Naive thymus-derived CD4-positive, alpha-beta T cell (primary cell): Measurements from ENCODE around the gene TECTA. TPM values are rescaled to one million over a fixed set of nuclear protein-coding genes. Genes with fewer than 3 reads are reported as not detected.

Source experiments
- ATAC-seq: fragments of 150-1000 bp; cut with Tn5 transposase; 2 replicates; pipeline ENCODE4 v1.10.0; 2021; ENCODE audit warnings: mild to moderate bottlenecking, moderate library complexity
- CTCF ChIA-PET: fragments of 350-600 bp; sonication (Branson Sonifier 250); formaldehyde crosslinking; loops from one replicate; lab custom pipeline; 2021; ENCODE audit warnings: antibody characterized with exemption; lab: Charles Lee
- POLR2A ChIA-PET: fragments of 350-600 bp; sonication (Branson Sonifier 250); formaldehyde crosslinking; loops from one replicate; lab custom pipeline; 2021; ENCODE audit warnings: antibody characterized with exemption, inconsistent platforms; lab: Charles Lee
- DNase-seq, 9 donors: peaks; one replicate each; pipeline versions ENCODE4 v3.0.0 to v3.0.0-alpha.2; 2020 to 2022; ENCODE audit warnings: mixed read lengths in 1 of 9
- H3K27ac ChIP-seq: one replicate; pipeline ENCODE4 v1.7.0; 2013; ENCODE audit warnings: mild to moderate bottlenecking, low read depth, low read length, moderate library complexity
- H3K27me3 ChIP-seq, 2 donors: one replicate each; pipeline ENCODE4 v1.7.0; 2013; ENCODE audit warnings: low read length in 2 of 2, mild to moderate bottlenecking in 2 of 2, moderate library complexity in 2 of 2; ENCODE audit not compliant: control insufficient read depth in 2 of 2, insufficient read depth in 2 of 2
- H3K36me3 ChIP-seq, 3 experiments: 1 replicate in 2 of 3; 2 replicates in 1 of 3; pipeline ENCODE4 v1.7.0; 2013; ENCODE audit warnings: low read length in 3 of 3, mild to moderate bottlenecking in 3 of 3, moderate library complexity in 1 of 3; ENCODE audit not compliant: insufficient read depth in 3 of 3, control insufficient read depth in 2 of 3
- H3K4me1 ChIP-seq, 2 donors: one replicate each; pipeline ENCODE4 v1.7.0; 2013; ENCODE audit warnings: low read length in 2 of 2, mild to moderate bottlenecking in 2 of 2, moderate library complexity in 1 of 2; ENCODE audit not compliant: control insufficient read depth in 2 of 2, insufficient read depth in 2 of 2
- H3K4me3 ChIP-seq: 2 replicates; pipeline ENCODE4 v1.7.0; 2013; ENCODE audit warnings: mild to moderate bottlenecking, low read length
- H3K9me3 ChIP-seq, 3 experiments: 1 replicate in 2 of 3; 2 replicates in 1 of 3; pipeline ENCODE4 v1.7.0; 2013; ENCODE audit warnings: low read length in 3 of 3; ENCODE audit not compliant: control insufficient read depth in 2 of 3
- H3K27ac Mint-ChIP-seq, 9 donors: one replicate each; pipeline ENCODE4 v1.8.0; 2020 to 2022; ENCODE audit warnings: mixed read lengths in 9 of 9, mild to moderate bottlenecking in 8 of 9, moderate library complexity in 5 of 9, inconsistent platforms in 2 of 9
- H3K27me3 Mint-ChIP-seq, 5 donors: one replicate each; pipeline ENCODE4 v1.8.0; 2021 to 2022; ENCODE audit warnings: mixed read lengths in 5 of 5, mild to moderate bottlenecking in 1 of 5
- H3K36me3 Mint-ChIP-seq, 5 donors: one replicate each; pipeline ENCODE4 v1.8.0; 2020 to 2022; ENCODE audit warnings: mixed read lengths in 5 of 5, mild to moderate bottlenecking in 3 of 5, inconsistent platforms in 1 of 5
- H3K4me1 Mint-ChIP-seq, 7 donors: one replicate each; pipeline ENCODE4 v1.8.0; 2020 to 2022; ENCODE audit warnings: mixed read lengths in 7 of 7, mild to moderate bottlenecking in 3 of 7, inconsistent platforms in 1 of 7
- H3K4me3 Mint-ChIP-seq, 10 donors: one replicate each; pipeline ENCODE4 v1.8.0; 2020 to 2022; ENCODE audit warnings: mild to moderate bottlenecking in 10 of 10, mixed read lengths in 10 of 10, moderate library complexity in 6 of 10, inconsistent platforms in 2 of 10
- H3K9me3 Mint-ChIP-seq, 11 donors: one replicate each; pipeline ENCODE4 v1.8.0; 2020 to 2022; ENCODE audit warnings: mixed read lengths in 11 of 11, mild to moderate bottlenecking in 4 of 11, inconsistent platforms in 1 of 11, moderate library complexity in 1 of 11
- intact Hi-C, 2 donors: fragments of 100-400 bp; cut with micrococcal nuclease; formaldehyde crosslinking; loops; one replicate each; pipeline ENCODE4 v1.15.1; 2023
- polyA plus RNA-seq, 2 donors: library from polyadenylated mRNA; unstranded; fragments of 300-500 nt; fragmentation: Illumina TruSeq; gene quantifications; one replicate each; pipeline ENCODE4 v1.2.3, GENCODE V29; 2021
- total RNA-seq, 6 experiments: library from RNA in 5 of 6; stranded (reverse) in 5 of 6; gene quantifications; 1 replicate in 5 of 6; 2 replicates in 1 of 6; pipeline ENCODE4 v1.2.3 and lab custom pipeline; 2021 to 2026

TECTA gene
- total and polyA plus RNA-seq, 7 experiments from 2014 or later: 0.29 to 0.75 (median 0.47) TPM

DNA sequence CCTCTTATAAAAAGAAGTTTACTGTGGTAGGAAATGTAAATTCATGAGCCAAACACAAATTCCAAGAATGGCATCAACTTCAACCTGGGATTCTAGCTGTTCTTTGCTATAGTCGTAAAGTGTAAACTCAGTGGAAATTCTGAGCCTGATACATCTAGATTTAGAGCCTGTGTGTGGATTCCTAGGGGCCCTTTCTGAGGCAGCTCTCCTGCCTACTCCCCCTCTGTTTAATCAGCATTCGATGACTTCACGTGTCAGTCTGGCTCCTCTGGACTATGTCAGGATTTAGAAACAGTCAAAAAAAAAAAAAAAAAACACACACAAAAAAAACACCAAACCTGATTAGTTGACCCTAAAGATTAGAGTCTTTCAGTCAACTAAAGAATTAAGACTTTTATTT, 98.5 kb downstream of the TECTA start:
- Histone ChIP-seq H3K4me3 (no peak overlapping the region), H3K27me3 (peaks cover 0 to 5% of the 10 kb centered on the region in 2 donors), H3K9me3 (no peaks in the 10 kb centered on the region), H3K36me3 (no peaks in the 10 kb centered on the region), H3K4me1 (no peaks in the 10 kb centered on the region), H3K27ac (no peak overlapping the region)
- H3K27ac Mint-ChIP-seq: no peak overlapping the region
- H3K9me3 Mint-ChIP-seq: no peaks in the 10 kb centered on the region
- DNase-seq: no peak
- no peak for ATAC-seq
- H3K36me3 Mint-ChIP-seq: no peaks in the 10 kb centered on the region
- peaks cover 0 to 8% (median 0%) of the 10 kb centered on the region in 7 donors for H3K4me1 Mint-ChIP-seq
- H3K27me3 Mint-ChIP-seq: peaks cover 25 to 39% (median 30%) of the 10 kb centered on the region in 5 donors
- H3K4me3 Mint-ChIP-seq: no peak overlapping the region
- POLR2A ChIA-PET: no interaction called here
- intact Hi-C loops: loop anchor here in 1 of 2 donors (5.0 kb wide), 1 partner anchor 697 kb away; no protein-coding TSS in a partner anchor
- CTCF ChIA-PET: interaction anchor here (1.0 kb wide), 1 partner anchor 404 kb away, joined by 3 read pairs; no protein-coding TSS in a partner anchor

DNA sequence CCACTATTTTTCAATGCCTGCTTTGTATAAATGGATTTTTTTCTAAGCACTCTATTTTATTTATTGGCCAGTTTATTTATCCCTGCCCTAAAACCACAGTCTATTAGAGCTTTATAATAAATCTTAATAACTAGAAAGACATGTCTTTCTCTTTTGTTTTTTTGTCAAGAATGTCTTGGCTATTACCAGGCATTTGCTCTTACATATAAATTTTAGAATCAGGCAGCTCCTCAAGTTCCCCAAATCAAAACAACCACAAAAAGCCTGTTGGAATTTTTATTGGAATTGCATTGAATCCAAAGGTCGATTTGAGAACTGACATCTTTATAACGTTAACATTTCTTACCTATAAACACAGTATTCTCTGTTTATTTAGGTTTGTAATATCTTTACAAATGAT, 105.8 kb downstream of the TECTA start:
- H3K9me3 ChIP-seq: no peaks in the 10 kb centered on the region
- H3K4me1 ChIP-seq: no peaks in the 10 kb centered on the region
- ATAC-seq (no peak), DNase-seq (no peak)
- Mint-ChIP-seq H3K4me1 (no peaks in the 10 kb centered on the region), H3K27ac (no peak overlapping the region), H3K4me3 (no peak overlapping the region), H3K9me3 (no peaks in the 10 kb centered on the region), H3K36me3 (no peaks in the 10 kb centered on the region), H3K27me3 (peaks cover 13 to 35% (median 32%) of the 10 kb centered on the region in 5 donors)
- H3K36me3 ChIP-seq: no peaks in the 10 kb centered on the region
- no peak overlapping the region for H3K27ac ChIP-seq
- H3K27me3 ChIP-seq: no peaks in the 10 kb centered on the region
- intact Hi-C loops: no loop called here
- CTCF ChIA-PET: interaction anchor here (1.6 kb wide), 1 partner anchor 12 kb away, joined by 3 read pairs; no protein-coding TSS in a partner anchor
- no peak overlapping the region for H3K4me3 ChIP-seq
- POLR2A ChIA-PET: no interaction called here

DNA sequence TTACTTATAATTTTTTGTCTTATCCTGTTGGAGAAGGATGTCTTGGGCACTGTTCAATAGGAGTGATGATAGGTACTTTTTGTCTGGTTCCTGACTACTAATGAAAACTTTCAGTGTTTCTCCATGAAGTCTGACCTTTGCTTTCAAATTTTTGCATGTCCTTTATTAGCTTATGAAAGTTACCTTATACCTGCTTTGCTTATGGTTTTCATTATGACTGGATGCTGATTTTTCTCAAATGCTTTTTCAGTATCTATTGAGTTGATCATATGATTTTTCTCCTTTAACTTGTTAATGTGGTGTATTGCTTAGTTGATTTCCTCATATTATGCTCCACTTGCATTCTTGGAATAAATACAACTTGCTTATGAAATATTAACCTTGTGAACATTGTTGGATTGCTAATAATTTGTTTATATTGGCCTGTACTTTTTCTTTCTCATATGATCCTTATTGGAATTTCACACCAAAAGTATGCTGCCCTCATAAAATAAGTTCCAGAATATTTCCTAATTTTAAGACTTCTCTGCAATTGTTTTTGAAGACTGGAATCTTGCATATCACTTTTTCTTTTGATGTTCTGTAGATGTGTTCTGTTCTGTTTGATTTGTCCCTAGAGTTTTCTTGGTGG, 106.6 kb downstream of the TECTA start:
- no peak for DNase-seq
- Histone ChIP-seq H3K27me3 (no peaks in the 10 kb centered on the region), H3K4me1 (no peaks in the 10 kb centered on the region), H3K4me3 (no peak overlapping the region), H3K9me3 (no peaks in the 10 kb centered on the region), H3K27ac (no peak overlapping the region), H3K36me3 (no peaks in the 10 kb centered on the region)
- H3K27ac Mint-ChIP-seq: no peak overlapping the region
- CTCF ChIA-PET: interaction anchor here (0.5 to 1.6 kb wide), 2 partner anchors 13 to 89 kb away, joined by 3 read pairs; no protein-coding TSS in a partner anchor
- intact Hi-C loops: no loop called here
- H3K4me1 Mint-ChIP-seq: no peaks in the 10 kb centered on the region
- POLR2A ChIA-PET: no interaction called here
- no peaks in the 10 kb centered on the region for H3K36me3 Mint-ChIP-seq
- peaks cover 20 to 43% (median 39%) of the 10 kb centered on the region in 5 donors for H3K27me3 Mint-ChIP-seq
- no peaks in the 10 kb centered on the region for H3K9me3 Mint-ChIP-seq
- no peak overlapping the region for H3K4me3 Mint-ChIP-seq
- no peak for ATAC-seq

DNA sequence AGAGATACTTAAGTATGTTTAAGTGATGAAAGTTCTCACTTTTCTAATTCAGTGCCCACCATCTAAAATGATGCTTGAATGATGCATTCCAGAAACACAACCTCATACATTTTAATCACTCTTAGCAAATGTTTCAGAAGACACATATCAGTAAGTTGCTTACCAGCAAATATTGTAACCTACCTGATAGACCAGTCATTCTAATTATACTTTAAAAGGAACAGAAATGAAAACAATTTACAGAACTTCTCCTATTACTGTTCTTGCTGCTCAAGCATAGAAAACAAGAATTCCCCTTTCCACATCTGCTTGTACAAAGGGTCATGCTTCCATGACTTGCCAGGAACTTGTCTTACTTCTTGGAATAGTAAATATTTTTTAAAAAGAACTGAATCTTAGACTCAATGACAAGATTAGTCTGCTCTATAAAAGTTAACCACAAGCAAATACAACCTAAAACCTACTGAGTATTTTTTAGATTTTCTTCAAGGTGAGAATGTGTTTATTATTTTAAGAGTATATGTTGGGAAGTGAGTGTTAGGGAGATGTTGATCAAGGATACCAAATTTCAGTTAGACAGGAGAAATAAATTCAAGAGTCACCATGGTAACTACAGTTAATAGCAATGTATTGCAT, 109.5 kb downstream of the TECTA start:
- intact Hi-C loops: no loop called here
- H3K27me3 ChIP-seq: no peaks in the 10 kb centered on the region
- CTCF ChIA-PET: no interaction called here
- peaks cover 43 to 60% (median 48%) of the 10 kb centered on the region in 5 donors for H3K27me3 Mint-ChIP-seq
- no peak overlapping the region for H3K27ac Mint-ChIP-seq
- H3K9me3 Mint-ChIP-seq: no peaks in the 10 kb centered on the region
- no peaks in the 10 kb centered on the region for H3K36me3 ChIP-seq
- H3K9me3 ChIP-seq: no peaks in the 10 kb centered on the region
- H3K4me1 ChIP-seq: no peaks in the 10 kb centered on the region
- POLR2A ChIA-PET: no interaction called here
- no peak overlapping the region for H3K4me3 ChIP-seq
- H3K36me3 Mint-ChIP-seq: no peaks in the 10 kb centered on the region
- no peak for ATAC-seq
- no peak overlapping the region for H3K4me3 Mint-ChIP-seq
- no peak overlapping the region for H3K27ac ChIP-seq
- H3K4me1 Mint-ChIP-seq: no peaks in the 10 kb centered on the region
- DNase-seq: no peak

- H3K4me3 ChIP-seq: no peak overlapping the region
- no peak overlapping the region for H3K27ac Mint-ChIP-seq
- no peaks in the 10 kb centered on the region for H3K27me3 ChIP-seq
- intact Hi-C loops: no loop called here
- no peak for DNase-seq
- no peak for ATAC-seq
- H3K4me3 Mint-ChIP-seq: no peak overlapping the region
- no peak overlapping the region for H3K27ac ChIP-seq
- ChIA-PET POLR2A (no interaction called here), CTCF (no interaction called here)
- H3K36me3 ChIP-seq: no peaks in the 10 kb centered on the region
- H3K4me1 ChIP-seq: no peaks in the 10 kb centered on the region
- no peaks in the 10 kb centered on the region for H3K9me3 ChIP-seq
- H3K36me3 Mint-ChIP-seq: no peaks in the 10 kb centered on the region
- no peaks in the 10 kb centered on the region for H3K9me3 Mint-ChIP-seq
- H3K27me3 Mint-ChIP-seq: peaks cover 36 to 52% (median 42%) of the 10 kb centered on the region in 5 donors
- H3K4me1 Mint-ChIP-seq: no peaks in the 10 kb centered on the region
These were observed 110.6 kb downstream of the TECTA start for GRCh38 chr11:121211626-121212025.

DNA sequence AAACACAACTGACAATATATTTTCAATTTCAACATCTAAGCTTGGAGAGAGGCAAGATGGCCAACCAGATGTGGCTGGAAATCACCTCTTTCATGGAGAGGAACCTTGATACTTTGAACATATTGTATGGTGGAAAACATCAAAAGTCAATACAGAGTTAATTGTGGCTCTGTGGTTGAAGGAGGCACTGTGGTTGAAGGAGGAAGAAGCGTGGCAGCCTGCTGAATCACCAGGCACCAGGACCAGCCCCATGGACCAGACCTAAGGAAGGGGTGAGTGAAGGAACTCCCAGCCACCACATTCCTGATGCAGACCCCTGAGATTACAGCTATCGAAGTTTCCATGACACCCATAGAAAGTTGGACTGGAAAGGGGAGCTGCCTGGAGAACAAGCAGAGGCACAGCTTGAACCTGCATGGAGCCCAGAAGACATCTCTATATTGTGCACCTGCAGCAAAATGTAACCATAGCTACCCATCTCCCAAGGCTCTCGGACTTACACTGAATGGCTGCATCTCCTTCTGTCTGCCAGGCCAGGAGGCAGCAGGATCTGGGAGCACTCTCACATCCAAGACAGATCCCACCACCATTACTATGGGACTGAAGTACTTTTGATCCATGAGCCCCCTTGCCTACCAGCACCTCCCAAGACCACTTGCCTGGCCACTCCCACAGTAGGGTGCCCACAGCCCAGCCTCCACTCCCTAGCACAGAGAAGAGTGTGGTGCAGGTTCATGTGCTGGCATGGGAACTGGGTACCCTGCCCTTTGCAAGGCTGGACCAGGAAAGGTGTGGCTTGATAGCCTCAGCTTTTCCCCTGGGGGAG, 111.7 kb downstream of the TECTA start:
- H3K4me3 Mint-ChIP-seq: peak overlapping the region in 1 of 10 donors; percentile 9
- Histone ChIP-seq H3K4me3 (no peak overlapping the region), H3K4me1 (no peaks in the 10 kb centered on the region), H3K27me3 (no peaks in the 10 kb centered on the region), H3K27ac (no peak overlapping the region), H3K9me3 (no peaks in the 10 kb centered on the region), H3K36me3 (no peaks in the 10 kb centered on the region)
- H3K27me3 Mint-ChIP-seq: peaks cover 36 to 60% (median 40%) of the 10 kb centered on the region in 5 donors
- H3K36me3 Mint-ChIP-seq: no peaks in the 10 kb centered on the region
- no peak overlapping the region for H3K27ac Mint-ChIP-seq
- no peak for ATAC-seq
- DNase-seq: no peak
- ChIA-PET CTCF (interaction anchor here (0.6 to 1.8 kb wide), 2 partner anchors 18 kb away, joined by 3 to 5 read pairs; no protein-coding TSS in a partner anchor), POLR2A (no interaction called here)
- H3K4me1 Mint-ChIP-seq: no peaks in the 10 kb centered on the region
- no peaks in the 10 kb centered on the region for H3K9me3 Mint-ChIP-seq
- intact Hi-C loops: no loop called here
